ENCODE data around the gene EPHA4. TPM values are rescaled to one million over a fixed set of nuclear protein-coding genes. Genes with fewer than 3 reads are reported as not detected.

The EPHA4 gene
- total and polyA plus RNA-seq, 2 of the 4 experiments (the other 2 are of a cell fraction), result 36.9 to 132 TPM

DNA sequence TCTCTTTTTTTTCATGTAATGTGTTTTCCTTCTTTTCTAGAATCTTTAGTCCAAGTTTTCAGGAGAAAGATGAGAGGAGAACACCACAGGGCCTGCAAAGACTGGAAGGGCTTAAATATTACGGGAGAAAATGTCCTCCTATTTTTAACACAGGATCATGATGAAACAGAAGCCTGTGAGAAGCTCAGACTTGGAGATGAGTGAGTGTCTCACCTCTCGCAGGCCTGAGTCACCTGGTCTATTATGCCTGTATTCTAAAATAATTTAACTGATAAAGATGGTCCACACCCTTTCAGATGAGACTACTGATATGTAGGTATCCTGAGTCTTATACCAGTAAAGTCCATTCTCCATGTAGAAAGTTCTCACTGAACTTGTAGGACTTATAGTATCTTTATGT, 143.2 kb downstream of the EPHA4 start:
- no peaks in the 10 kb centered on the region; a peak in 1 of 4 replicates for H3K79me1 ChIP-seq (ENCODE audit: low read depth in 1 of 2, low read length in 2 of 2)
- no peak overlapping the region for H2BK120ac ChIP-seq (ENCODE audit: low read depth, low read length)
- H3K9me3 ChIP-seq (ENCODE audit: control insufficient read depth, insufficient read depth, low read length), result no peaks in the 10 kb centered on the region
- H4K20me1 ChIP-seq (ENCODE audit: insufficient read depth, low read length), result no peaks in the 10 kb centered on the region
- H3K4me1 ChIP-seq (ENCODE audit: control insufficient read depth, insufficient read depth, low read length), result peaks cover 3% of the 10 kb centered on the region; the same call in 1 of the 2 replicates
- ATAC-seq (ENCODE audit: low read depth), result no peak
- H3K4ac ChIP-seq (ENCODE audit: low read depth, low read length), result no peak overlapping the region
- ChIA-PET POLR2A (ENCODE audit: unreplicated experiment) (no interaction called here), CTCF (no interaction called here)
- DNase-seq, result no peak
- intact Hi-C loops (cut with micrococcal nuclease) (loop anchor here (10.0 kb wide), 1 partner anchor 584 kb away; no protein-coding TSS in a partner anchor), in situ Hi-C loops (cut with MboI; ENCODE audit: low sequenced_read_pairs) (no loop called here), dilution Hi-C loops (cut with HindIII; ENCODE audit: low sequenced_read_pairs, unreplicated experiment) (no loop called here)
- H3K36me3 ChIP-seq (ENCODE audit: control insufficient read depth, insufficient read depth, low read length), result peaks cover 32% of the 10 kb centered on the region
- H2AK9ac ChIP-seq (replicated peaks; ENCODE audit: low read depth, low read length, poor library complexity), result no peak overlapping the region
- H2BK5ac ChIP-seq (ENCODE audit: low read depth, low read length, poor library complexity, severe bottlenecking), result no peak overlapping the region
- H3K4me3 ChIP-seq (ENCODE audit: insufficient read depth, low read depth, low read length), result no peak overlapping the region
- no peak overlapping the region for H3K14ac ChIP-seq (replicated peaks; ENCODE audit: low read depth, low read length)
- no peak overlapping the region for H3K56ac ChIP-seq (ENCODE audit: extremely low read depth, insufficient read depth, low read length)
- H4K5ac ChIP-seq (ENCODE audit: low read depth, low read length), result no peak overlapping the region
- H2BK20ac ChIP-seq (ENCODE audit: low read depth, low read length), result no peak overlapping the region
- H3K27ac ChIP-seq (ENCODE audit: insufficient read depth, low read length), result no peak overlapping the region
- no peak overlapping the region for H4K91ac ChIP-seq (ENCODE audit: insufficient read depth, low read depth, low read length)
- no peak overlapping the region for H3K18ac ChIP-seq (ENCODE audit: low read depth, low read length)
- no peak for TF ChIP-seq FOS (IDR thresholded peaks at IDR 0.05; ENCODE audit: low read depth, low read length)
- TF ChIP-seq USF2 (IDR thresholded peaks at IDR 0.05; ENCODE audit: low read depth, low read length), result no peak
- TF ChIP-seq CHD1 (IDR thresholded peaks at IDR 0.05; ENCODE audit: low read depth, low read length), result no peak
- no peak for TF ChIP-seq NFE2L2 (IDR thresholded peaks at IDR 0.05; ENCODE audit: low read depth, low read length)
- TF ChIP-seq SMC3 (IDR thresholded peaks at IDR 0.05; ENCODE audit: low read depth, low read length), result no peak
- TF ChIP-seq MAZ (IDR thresholded peaks at IDR 0.05; ENCODE audit: borderline replicate concordance, low read depth, low read length), result no peak
- TF ChIP-seq RFX5 (IDR thresholded peaks at IDR 0.05; ENCODE audit: low read depth, low read length), result no peak
- no peak for TF ChIP-seq CEBPB (IDR thresholded peaks at IDR 0.05; ENCODE audit: low read depth, low read length)
- no peak for TF ChIP-seq BHLHE40 (IDR thresholded peaks at IDR 0.05; ENCODE audit: low read depth, low read length)
- H3K9me1 ChIP-seq (ENCODE audit: insufficient read depth, low read length), result no peaks in the 10 kb centered on the region; the same call in 1 of the 2 replicates
- H2AK5ac ChIP-seq (ENCODE audit: low read depth, low read length), result no peak overlapping the region
- H3K4me2 ChIP-seq (ENCODE audit: low read depth, low read length), result no peak overlapping the region
- WGBS, 2 experiments (ENCODE audit: extremely low coverage in 2 of 2, insufficient read length in 1 of 2), result no CpG with 5 or more reads among the region's 2 CpGs
- no TSS peak for BruUV-seq (replicated peaks)
- H2AFZ ChIP-seq (replicated peaks; ENCODE audit: low read length, poor library complexity), result no peak overlapping the region
- H3K23ac ChIP-seq (ENCODE audit: low read depth, low read length), result no peak overlapping the region
- no peak overlapping the region for H3K9ac ChIP-seq (ENCODE audit: low read depth, low read length)
- no peaks in the 10 kb centered on the region for H3K27me3 ChIP-seq (ENCODE audit: control insufficient read depth, insufficient read depth, low read length)
- H4K8ac ChIP-seq (ENCODE audit: low read depth in 2 of 2, low read length in 2 of 2), result no peak overlapping the region
- H2BK15ac ChIP-seq (ENCODE audit: low read depth, low read length), result no peak overlapping the region
